HG02642 (cell line): ENCODE data around the gene PTPN14.
"Not testable (repeated sequence)": the region's sequence is repeated elsewhere in the genome, so short reads cannot be mapped to it uniquely, and the experiment has no call there.

Source experiments
- ATAC-seq: cut with Tn5 transposase; IDR thresholded peaks from one replicate; pipeline ENCODE4 v1.9.1; 2021; ENCODE audit warnings: mild to moderate bottlenecking; ENCODE audit not compliant: unreplicated experiment, poor library complexity

The PTPN14 gene

DNA sequence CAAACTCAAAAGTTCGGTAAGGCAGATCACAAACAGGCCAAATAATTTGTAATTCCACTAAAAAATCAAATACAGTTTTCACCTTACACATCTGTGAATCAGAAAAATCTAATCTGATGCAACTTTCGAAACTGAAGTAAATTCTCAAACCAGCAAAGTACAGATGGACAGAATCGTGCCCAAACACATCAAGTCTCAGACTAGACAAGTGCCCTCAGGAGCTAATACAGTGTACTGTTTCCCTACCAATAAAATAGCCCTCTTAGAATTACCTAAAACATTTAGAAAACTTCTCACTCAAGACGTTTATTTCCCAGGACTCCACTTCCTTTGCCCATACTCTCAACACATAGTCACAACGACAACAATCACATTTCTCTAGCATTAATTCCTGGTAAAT lies 136.3 kb downstream of the PTPN14 start:
- ATAC-seq: no peak

DNA sequence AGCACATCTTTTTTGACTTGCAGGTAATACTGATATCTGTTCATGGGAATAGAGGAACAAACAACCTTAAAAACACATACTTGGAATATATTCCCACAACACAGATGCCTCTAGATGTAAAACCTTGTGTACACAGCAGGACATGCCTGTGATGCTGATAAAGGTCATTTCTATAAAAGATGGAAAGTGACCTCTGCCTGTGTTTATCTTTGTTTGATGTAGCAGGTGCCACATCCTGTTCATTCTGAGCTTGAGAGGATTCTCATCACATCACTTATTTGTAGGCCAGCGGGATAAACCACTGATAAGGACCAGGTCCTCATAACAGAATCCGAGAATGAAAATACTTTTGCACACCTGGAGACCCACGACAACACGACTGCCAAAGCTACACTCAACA lies 136.7 kb downstream of the PTPN14 start:
- no peak for ATAC-seq

DNA sequence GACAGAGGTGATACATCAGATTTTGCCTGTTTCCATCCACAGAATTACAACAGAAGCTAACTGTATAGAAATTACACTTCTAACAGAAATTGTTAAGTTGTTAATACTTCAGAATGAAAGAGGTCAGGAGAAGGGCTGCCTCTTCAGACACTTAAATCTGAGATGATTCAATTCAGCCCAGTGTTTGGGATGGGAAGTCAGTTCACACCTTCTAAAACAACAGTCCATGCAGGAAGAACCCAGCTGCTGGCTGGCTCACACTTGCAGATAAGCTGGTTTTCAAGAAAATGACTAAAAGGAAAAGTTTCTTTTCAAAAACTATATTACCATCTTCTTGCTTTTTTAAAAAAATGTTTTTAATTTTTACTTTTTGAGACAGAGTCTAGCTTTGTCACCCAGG lies 138.1 kb downstream of the PTPN14 start:
- no peak for ATAC-seq

DNA sequence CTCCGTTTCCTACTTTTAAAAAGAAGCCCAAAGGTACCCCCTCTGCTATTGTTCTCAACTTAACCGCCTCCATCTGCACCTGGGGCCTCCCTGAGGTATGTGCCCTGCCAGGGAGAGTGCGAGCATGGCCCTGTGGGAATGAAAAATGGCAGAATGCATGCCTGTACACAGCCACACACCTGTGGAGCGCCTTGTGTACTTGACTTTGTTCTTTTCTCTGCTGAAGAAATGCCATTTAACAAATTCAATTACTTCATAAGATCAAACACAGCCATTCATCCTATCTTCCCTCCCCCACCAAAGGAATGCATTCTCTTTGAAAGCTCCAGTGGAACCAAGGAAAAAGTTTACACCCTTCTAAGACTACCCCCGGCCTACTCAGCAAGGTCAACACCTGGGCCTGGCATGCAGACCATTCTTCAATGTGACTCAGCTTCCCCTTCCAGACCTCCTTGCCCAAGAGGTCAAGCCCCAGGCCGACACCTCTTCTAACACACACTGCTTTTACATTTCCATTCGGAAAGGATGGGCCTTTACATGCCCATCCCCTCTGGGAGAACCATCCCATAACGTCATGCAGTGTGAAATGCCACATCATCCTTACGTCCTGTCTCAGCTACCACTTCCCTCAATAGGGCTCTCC lies 146.7 kb downstream of the PTPN14 start:
- no peak for ATAC-seq

DNA sequence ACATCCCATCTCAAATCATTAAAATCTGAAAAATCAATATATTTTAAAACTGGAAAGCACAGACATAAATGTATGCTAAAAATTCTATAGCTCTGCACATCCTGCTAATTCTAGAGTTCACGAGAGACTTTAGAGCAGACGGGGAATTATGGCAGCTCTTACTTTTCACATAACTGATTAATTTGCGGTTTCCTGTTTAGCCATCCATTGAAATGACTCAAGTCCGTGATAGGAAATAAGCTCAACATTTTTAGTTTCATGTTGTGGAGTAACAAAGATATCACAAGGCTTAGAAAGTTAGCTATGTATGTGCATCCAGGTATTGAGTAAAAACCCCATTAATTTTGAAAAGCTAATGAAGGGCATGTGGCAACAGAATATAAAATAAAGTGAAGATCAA lies 147.2 kb downstream of the PTPN14 start:
- no peak for ATAC-seq

DNA sequence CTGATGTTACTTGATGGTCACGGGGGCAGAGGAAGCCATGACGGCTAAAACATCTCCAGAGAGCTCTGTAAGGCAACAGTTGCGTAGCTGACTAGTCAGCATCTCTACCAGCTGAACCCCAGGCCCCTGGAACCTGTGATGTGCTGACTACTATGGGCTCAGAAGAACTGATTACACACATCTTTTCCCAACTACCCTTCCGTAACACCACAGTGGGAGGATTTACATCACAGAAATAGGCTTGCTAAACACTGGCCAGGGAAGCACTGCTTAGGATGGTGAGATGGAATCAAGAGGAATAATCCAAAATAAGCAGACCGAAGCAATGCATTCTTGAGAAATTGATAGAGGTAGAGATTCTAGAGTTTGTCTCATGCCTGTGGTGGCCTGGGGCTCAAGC lies 148.0 kb downstream of the PTPN14 start:
- ATAC-seq: no peak

DNA sequence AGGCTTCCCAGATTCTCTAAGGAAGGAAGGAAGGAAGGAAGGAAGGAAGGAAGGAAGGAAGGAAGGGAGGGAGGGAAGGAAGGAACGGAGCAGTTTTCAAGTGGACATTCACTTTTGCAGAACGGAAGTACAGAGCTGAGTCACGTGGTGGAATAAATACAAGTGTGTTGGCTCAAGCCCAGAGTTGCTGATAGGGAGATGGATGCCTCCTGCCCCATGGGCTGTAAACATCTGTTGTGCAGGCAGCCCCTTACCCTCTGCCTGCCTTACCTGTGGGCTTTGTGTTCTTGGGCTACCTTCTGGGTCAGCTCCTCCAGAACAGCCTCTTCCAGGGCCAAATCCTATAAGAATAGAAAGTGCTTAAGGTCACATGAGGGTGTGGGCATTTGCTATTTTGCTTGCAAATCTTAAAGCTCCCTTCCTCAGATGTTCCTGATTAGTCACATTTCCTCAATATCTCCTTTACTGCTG lies 148.8 kb downstream of the PTPN14 start:
- ATAC-seq: no peak

DNA sequence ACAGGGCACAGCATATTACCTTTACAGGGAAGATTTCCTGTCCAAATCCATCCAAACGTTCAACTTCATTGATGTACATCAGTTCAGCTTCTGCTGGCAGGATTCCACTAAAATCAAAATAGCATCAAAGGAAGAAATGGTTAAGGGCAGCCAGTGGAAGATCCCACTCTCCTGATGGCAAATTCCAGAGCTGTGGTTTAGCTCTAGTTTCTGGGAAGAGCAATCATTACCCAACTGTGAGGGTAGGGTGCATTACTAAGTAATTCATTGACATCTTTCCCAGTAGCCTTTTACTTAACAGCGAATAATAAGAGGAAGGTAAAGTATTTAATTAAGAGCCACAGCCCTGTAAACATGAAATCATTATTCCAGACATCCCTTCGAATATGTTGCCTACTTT lies 149.7 kb downstream of the PTPN14 start:
- ATAC-seq: no peak

DNA sequence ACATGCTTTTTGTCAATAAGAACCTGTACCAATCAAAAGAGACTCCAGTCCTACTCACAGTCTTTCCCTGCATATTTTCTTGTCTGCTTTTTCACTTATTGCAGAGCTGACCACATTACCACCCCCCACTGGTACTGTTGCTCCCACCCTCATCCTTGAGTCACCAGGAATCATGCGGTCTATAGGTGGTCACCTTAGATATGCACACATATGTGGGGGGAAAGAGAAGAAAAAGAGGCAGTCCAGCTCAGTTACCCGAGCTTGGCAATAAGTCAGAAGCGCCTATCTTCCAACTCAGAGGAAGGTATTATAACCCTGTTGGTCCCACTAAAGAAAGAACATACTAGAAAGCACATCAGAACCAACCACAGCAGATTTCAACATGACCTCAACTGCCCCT lies 151.3 kb downstream of the PTPN14 start:
- ATAC-seq: no peak

DNA sequence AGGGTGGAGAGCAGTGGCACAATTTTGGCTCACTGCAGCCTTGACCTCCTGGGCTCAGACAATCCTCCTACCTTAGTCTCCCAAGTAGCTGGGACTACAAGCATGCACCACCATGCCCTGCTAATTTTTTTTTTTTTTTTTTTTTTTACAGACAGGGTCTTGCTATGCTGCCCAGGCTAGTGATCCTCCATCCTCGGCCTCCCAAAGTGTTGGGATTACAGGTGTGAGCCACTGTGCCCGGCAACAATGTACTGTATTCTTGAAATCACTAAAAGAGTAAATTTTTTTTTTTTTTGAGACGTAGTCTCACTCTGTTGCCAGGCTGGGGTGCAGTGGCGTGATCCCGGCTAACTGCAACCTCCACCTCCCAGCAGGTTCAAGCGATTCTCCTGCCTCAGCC lies 152.9 kb downstream of the PTPN14 start:
- ATAC-seq: no peak

DNA sequence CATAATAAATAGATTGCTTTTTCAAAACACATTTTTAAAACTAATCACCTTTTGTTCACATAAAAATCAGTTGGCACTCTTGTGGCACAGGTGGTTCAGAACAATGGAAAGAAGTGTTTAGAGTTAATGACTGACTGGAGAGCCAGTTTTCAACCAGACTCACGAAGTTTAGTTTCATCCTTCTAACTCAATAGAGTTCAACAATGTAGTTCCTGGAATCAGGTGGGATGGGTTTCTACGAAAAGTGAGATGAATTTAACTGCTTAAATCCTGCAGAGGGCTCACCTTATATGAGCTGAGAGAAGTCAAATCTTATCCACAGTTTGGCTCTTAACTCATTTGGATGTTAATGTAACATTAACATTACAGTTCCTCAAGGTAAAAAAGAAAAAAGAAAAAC lies 153.9 kb downstream of the PTPN14 start:
- no peak for ATAC-seq

DNA sequence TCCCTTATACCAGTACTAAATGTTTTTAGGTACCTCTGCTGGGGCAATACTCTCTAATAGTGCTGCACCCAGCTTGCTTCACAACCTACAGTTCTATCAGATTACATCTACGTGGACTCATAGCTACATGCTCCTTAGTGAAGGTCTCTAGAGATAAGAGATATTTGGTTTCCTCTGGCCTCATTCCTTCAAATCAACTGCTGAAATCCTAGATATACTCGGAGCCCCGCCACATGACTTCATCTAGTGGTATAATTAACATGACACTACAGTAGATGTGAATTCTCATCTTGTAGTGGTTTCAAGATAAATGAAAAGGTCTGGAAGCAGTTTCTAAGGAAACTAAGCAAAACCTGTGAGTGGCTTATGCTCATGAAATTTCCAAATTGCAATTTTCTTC lies 155.1 kb downstream of the PTPN14 start:
- no peak for ATAC-seq

DNA sequence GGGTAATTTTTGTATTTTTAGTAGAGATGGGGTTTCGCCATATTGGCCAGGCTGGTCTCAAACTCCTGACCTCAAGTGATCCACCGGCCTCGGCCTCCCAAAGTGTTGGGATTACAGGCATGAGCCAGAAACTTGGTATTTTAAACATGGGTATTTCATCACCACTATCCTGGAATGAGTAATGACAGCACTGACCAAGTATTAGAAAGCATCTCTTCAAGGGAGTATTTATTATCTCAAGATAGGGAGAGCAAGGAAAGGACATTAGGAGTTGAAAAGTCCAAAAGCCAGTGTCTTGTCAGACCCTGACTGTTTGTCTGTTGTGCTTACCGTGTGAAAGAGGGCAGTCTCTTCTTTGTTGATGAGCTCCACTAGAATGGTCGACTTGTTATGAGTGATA lies 156.8 kb downstream of the PTPN14 start:
- ATAC-seq: not testable (repeated sequence)

DNA sequence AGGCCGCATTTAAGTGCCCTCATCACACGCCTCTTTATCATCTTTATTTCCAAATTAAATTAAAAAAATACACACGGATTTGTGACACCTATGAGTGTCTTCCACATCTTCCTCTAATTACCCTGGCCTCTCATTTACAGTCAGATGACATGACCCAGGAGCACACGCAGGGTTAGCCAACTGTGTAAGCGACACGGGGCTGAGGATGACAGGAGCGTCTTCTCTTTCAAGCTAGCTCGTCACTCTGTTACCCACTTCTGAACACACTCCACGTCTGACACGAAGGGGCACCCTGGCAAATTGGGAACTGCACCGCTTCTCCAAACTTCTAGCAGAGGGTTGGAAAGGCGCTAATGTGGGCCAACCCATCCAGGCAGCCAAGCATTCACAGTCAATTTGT lies 158.3 kb downstream of the PTPN14 start:
- no peak for ATAC-seq

DNA sequence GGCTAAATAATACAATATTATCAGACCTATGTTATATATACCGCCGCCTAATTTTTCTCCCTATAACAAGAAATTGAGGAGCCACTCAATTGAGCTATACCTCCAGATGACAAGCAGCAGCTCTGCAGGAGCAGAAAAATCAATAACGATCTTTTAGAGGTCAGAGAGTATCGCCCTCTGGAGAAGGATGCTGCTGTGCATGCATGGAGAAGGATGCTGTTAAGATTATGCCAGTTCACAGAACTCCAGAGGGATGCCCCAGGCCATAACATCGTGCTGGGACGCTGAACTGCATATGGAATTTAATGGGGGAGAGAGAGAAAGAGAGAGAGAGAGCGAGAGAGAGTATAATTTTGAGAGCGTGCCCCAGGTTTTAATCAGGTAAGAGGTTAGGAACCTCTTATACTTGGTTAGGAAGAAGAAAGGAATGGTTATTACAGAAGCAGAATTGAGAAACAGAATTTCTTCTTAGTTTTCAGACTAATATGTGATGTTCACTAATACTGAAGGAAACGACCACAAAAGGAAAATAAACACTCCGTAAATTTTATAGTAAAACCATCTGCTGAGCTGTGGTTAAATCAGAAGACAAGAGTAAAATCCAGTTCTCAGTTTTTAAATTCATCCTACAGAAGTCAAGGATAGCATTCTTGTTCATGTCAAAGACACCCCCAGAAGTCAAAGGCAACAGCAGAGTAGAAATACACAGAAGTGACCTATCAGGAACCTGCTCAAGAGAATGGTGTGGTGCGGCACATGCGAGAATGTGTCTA lies 159.3 kb downstream of the PTPN14 start:
- ATAC-seq: no peak

DNA sequence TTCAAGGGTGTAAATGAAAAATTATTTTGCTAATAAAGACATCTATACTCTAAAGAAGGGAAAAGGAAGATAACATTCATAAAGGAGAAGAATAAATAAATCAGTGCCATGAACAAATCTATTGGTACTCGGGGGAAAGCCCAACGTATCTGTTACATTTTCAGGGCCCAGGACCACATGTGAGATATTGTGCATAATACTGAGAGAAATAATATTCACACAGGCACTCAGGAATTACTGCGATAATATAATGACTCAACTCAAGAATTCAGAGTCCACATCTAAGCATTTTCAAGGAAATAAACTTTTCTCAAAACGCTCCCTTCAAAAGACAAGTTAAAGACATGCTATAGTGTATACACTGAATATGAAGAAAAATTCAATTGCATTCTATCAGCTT lies 161.7 kb downstream of the PTPN14 start:
- ATAC-seq: no peak

DNA sequence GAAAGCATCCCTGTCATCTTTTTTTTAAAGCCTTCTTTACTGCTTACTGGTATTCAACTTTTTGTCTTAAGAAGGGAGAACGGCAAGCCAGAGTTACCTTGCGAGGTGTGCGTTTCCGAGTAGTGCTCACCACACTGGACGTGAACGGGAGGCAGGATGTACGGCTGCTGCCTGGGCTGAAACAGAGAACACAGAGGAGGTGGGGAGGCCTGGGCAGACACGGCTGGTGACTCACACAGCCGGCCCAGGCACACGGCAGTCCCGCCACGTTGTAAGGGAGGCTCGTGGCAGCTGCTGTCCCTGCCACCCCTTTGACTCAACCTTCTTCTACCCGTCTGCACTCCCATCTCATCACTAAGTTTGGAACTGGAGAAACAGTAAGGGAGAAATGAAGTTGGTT lies 164.7 kb downstream of the PTPN14 start:
- ATAC-seq: no peak

DNA sequence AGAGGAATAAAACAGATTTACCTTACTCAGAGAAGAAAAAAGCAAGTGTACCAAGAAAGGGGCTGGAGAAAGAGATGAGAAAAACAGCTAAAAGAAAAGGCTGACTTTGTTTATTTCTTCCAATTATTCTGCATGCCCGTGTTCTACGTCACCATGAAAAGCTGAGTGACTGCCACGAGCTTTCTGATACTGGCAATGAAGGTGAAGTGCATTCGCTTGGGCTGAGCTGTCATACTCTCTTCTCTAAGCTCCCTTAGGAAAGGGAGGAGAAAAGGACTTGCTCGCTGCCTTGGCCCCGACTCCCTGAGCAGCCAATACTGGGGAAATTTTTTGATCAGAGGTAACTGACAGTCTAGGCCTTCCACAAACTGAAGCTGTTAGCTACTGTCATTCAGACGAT lies 165.1 kb downstream of the PTPN14 start:
- ATAC-seq: no peak

DNA sequence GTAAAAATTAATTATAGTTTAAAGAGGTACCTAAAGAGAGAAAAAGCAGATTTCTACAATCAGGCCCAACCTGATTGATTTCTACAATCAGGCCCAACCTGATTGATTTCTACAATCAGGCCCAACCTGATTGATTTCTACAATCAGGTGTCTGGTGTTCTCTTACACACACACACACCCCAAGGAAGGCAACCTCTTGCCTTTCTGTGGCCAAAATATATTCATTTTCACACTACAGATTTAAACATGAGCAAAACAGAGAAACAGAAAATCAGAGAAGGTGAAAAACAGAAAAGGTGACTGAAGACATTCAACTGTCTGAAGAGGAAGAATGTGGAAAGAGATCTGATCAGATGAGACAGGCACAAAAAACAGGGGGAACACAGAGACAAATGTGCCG lies 166.0 kb downstream of the PTPN14 start:
- ATAC-seq: no peak

DNA sequence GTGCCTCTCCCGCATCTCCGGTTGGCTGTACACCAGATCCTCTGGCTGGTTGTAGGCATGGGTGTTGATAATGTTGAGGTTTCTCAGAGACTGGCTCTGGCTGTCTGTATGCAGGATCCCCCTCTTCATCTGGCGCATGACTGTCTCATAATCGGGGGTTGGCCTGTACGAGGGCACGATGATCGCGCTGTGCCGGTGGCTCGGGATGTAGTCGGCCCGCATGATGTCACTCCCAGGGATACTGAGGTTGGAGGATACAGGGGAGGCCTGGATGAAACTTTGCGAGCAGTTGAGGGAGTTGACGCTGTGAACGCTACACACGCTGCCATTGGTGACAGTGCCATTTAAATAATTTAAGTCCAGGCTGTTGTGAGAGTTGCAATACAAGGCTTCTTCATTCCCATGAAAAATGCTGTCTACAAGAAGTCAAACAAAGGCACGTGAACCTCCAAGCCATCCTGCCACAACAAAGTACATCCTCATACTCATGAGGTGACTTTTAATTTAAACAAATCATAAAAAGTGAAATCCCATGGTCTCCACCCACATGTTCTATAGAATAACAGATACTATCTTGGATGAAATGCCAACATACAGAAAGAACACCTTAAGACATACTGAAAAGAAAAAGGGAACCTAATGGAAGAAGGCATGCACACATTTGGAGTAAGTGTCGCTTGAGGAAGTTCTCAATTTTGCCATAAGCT lies 166.9 kb downstream of the PTPN14 start:
- no peak for ATAC-seq
